ENCODE data around the gene LGALS14.
A peak's percentile ranks its signal among the peaks of the same experiment; 100 is the strongest.
"Not testable (repeated sequence)": the region's sequence is repeated elsewhere in the genome, so short reads cannot be mapped to it uniquely, and the experiment has no call there.

The LGALS14 gene, protein sequence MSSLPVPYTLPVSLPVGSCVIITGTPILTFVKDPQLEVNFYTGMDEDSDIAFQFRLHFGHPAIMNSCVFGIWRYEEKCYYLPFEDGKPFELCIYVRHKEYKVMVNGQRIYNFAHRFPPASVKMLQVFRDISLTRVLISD

GRCh38 chr19:39704181-39705044 lies at the start of gene LGALS14:
LGALS14 (plus strand) TSS chr19:39704481; CDS start chr19:39704529, 48 bp downstream.
- TF ChIP-seq CTCF (IDR thresholded peaks at IDR 0.05; ENCODE audit: extremely low read depth, insufficient read depth, missing control alignments): no peak
- in situ Hi-C loops (cut with MboI; ENCODE audit: low pct_unique_long_range_greater_than_20kb, low sequenced_read_pairs, unreplicated experiment): no loop called here
- DNase-seq (ENCODE audit: low spot score): peak; percentile 15

GRCh38 chr19:39655613-39656012 lies 48.7 kb upstream of the LGALS14 start, which contains the start of gene LGALS16:
LGALS16 (plus strand) TSS chr19:39655913; CDS start chr19:39655962, 49 bp downstream.
- DNase-seq (ENCODE audit: low spot score): no peak
- in situ Hi-C loops (cut with MboI; ENCODE audit: low pct_unique_long_range_greater_than_20kb, low sequenced_read_pairs, unreplicated experiment): no loop called here
- no peak for TF ChIP-seq CTCF (IDR thresholded peaks at IDR 0.05; ENCODE audit: extremely low read depth, insufficient read depth, missing control alignments)

DNA sequence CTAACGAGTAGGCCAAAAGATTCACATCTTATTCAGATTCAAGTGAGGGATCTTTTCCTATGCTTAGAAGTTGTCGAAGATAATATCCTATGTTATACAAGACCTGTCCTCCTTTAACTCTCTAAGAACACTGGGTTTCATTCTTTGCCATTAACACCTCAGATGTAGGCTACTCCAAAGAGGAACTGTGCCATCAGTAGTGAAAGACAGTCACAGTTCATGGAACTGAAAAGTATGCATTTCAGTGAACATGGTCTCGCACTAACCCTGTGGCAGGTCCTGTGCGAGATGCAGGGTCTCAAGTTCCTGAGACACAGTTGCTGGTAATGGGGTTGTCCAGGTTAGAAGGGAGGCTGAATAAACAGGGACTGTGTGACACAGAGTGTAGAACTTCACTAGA lies 44.5 kb upstream of the LGALS14 start:
- in situ Hi-C loops (cut with MboI; ENCODE audit: low pct_unique_long_range_greater_than_20kb, low sequenced_read_pairs, unreplicated experiment): loop anchor here (5.0 kb wide), 1 partner anchor 117 kb away; the partner anchor contains the start of gene EID2
- no peak for DNase-seq (ENCODE audit: low spot score)
- TF ChIP-seq CTCF (IDR thresholded peaks at IDR 0.05; ENCODE audit: extremely low read depth, insufficient read depth, missing control alignments): no peak

GRCh38 chr19:39660661-39661060 lies 43.6 kb upstream of the LGALS14 start:
- no peak for DNase-seq (ENCODE audit: low spot score)
- no peak for TF ChIP-seq CTCF (IDR thresholded peaks at IDR 0.05; ENCODE audit: extremely low read depth, insufficient read depth, missing control alignments)
- in situ Hi-C loops (cut with MboI; ENCODE audit: low pct_unique_long_range_greater_than_20kb, low sequenced_read_pairs, unreplicated experiment): loop anchor here (5.0 kb wide), 1 partner anchor 118 kb away; the partner anchor contains the start of gene EID2

DNA sequence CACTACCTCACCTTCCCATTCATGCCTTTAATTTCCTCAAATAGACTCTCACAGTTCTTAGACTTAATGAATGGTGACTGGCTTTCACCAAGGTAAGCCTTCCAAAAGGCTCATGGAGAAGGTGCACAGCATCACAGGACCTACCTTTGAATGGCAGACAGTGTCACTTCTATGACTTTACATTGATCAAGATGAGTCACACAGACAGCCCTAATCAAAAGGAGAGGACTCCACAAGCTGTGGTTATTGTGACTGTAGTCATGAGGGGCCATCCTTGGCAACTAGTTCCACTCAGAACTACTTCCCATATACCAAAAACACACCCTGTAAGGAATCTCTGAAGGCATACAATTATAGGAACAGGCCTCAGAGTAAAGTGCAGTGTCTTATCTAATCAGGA lies 42.7 kb upstream of the LGALS14 start:
- TF ChIP-seq CTCF (IDR thresholded peaks at IDR 0.05; ENCODE audit: extremely low read depth, insufficient read depth, missing control alignments): no peak
- in situ Hi-C loops (cut with MboI; ENCODE audit: low pct_unique_long_range_greater_than_20kb, low sequenced_read_pairs, unreplicated experiment): loop anchor here (5.0 kb wide), 1 partner anchor 119 kb away; the partner anchor contains the start of gene EID2

GRCh38 chr19:39669860-39670259 lies 34.4 kb upstream of the LGALS14 start:
- in situ Hi-C loops (cut with MboI; ENCODE audit: low pct_unique_long_range_greater_than_20kb, low sequenced_read_pairs, unreplicated experiment): loop anchor here (10.0 kb wide), 1 partner anchor 115 kb away; no protein-coding TSS in a partner anchor
- not testable (repeated sequence) for DNase-seq (ENCODE audit: low spot score)

More for the DNA sequence above, 42.7 kb upstream of the LGALS14 start:
- DNase-seq (ENCODE audit: low spot score): no peak

DNA sequence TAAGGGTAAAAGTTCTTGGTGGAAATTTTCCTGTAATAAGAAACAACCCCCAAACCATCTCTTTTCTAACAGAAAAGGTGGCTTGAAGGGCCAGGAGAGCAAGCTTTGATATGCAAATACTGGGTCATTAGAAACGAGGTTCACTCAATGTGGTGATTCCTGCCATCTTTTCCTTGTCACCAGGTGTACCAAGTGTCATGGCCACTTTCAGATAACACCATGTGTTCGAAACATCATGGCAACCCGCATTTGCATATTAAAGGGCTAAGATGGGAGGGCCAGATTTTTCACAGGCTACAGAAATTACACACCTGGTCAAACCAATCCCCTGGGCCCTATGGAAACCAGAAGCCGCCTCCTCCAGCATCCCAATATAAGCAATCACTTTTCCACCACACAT lies 33.3 kb upstream of the LGALS14 start:
- no peak for TF ChIP-seq CTCF (IDR thresholded peaks at IDR 0.05; ENCODE audit: extremely low read depth, insufficient read depth, missing control alignments)
- in situ Hi-C loops (cut with MboI; ENCODE audit: low pct_unique_long_range_greater_than_20kb, low sequenced_read_pairs, unreplicated experiment): loop anchor here (10.0 kb wide), 1 partner anchor 114 kb away; no protein-coding TSS in a partner anchor
- DNase-seq (ENCODE audit: low spot score): no peak
